IMR-90 (cell line): ENCODE data around the gene GPR45. TPM values are rescaled to one million over a fixed set of nuclear protein-coding genes. Genes with fewer than 3 reads are reported as not detected.

Experiments
- ATAC-seq: fragments of 200-7000 bp; cut with Tn5 transposase; 2 replicates; pipeline ENCODE4 v1.9.1; 2020; ENCODE audit warnings: low read depth, mild to moderate bottlenecking, moderate library complexity
- BruUV-seq: library from RNA; stranded (reverse); fragments of 400-500 nt; replicated peaks from 2 replicates; lab custom pipeline; 2021; lab: Mats Ljungman, UMichigan
- CTCF ChIA-PET: fragments of 300-600 bp; formaldehyde crosslinking; extraction: SDS; loops from one replicate; lab custom pipeline; 2021; ENCODE audit warnings: antibody characterized with exemption; lab: Yijun Ruan, JAX
- POLR2A ChIA-PET: fragments of 300-600 bp; sonication (Branson Sonifier 250); formaldehyde crosslinking; loops from one replicate; lab custom pipeline; 2022; ENCODE audit warnings: antibody characterized with exemption; ENCODE audit not compliant: unreplicated experiment; lab: Charles Lee
- DNase-seq: peaks from one replicate; pipeline ENCODE4 v3.0.0; 2013
- H2AFZ ChIP-seq: replicated peaks from 2 replicates; pipeline ENCODE3; 2013; ENCODE audit warnings: low read length, mild to moderate bottlenecking; ENCODE audit not compliant: poor library complexity
- H2AK5ac ChIP-seq: 2 replicates; pipeline ENCODE4 v1.6.1; 2013; ENCODE audit warnings: low read depth, low read length, inconsistent platforms
- H2AK9ac ChIP-seq: replicated peaks from 2 replicates; pipeline ENCODE3; 2013; ENCODE audit warnings: mild to moderate bottlenecking, low read depth, low read length, moderate library complexity; ENCODE audit not compliant: poor library complexity
- H2BK120ac ChIP-seq: 2 replicates; pipeline ENCODE4 v1.6.1; 2013; ENCODE audit warnings: low read depth, low read length, inconsistent platforms
- H2BK15ac ChIP-seq: 3 replicates; pipeline ENCODE4 v1.6.1; 2013; ENCODE audit warnings: low read depth, low read length, inconsistent platforms
- H2BK20ac ChIP-seq: 2 replicates; pipeline ENCODE4 v1.6.1; 2013; ENCODE audit warnings: low read depth, mild to moderate bottlenecking, inconsistent platforms, low read length, moderate library complexity
- H2BK5ac ChIP-seq: 2 replicates; pipeline ENCODE4 v1.6.1; 2013; ENCODE audit warnings: mild to moderate bottlenecking, low read depth, low read length, inconsistent platforms; ENCODE audit not compliant: poor library complexity, severe bottlenecking
- H3K14ac ChIP-seq: replicated peaks from 2 replicates; pipeline ENCODE4 v1.6.1; 2013; ENCODE audit warnings: low read depth, low read length, inconsistent platforms
- H3K18ac ChIP-seq: 2 replicates; pipeline ENCODE4 v1.6.1; 2013; ENCODE audit warnings: low read depth, low read length, control low read depth
- H3K23ac ChIP-seq: 2 replicates; pipeline ENCODE4 v1.6.1; 2013; ENCODE audit warnings: low read depth, low read length, inconsistent platforms
- H3K27ac ChIP-seq: 2 replicates; pipeline ENCODE4 v1.5.1; 2013; ENCODE audit warnings: mild to moderate bottlenecking, control low read depth, low read length; ENCODE audit not compliant: insufficient read depth
- H3K27me3 ChIP-seq: 2 replicates; pipeline ENCODE4 v1.6.1; 2013; ENCODE audit warnings: low read length; ENCODE audit not compliant: control insufficient read depth, insufficient read depth
- H3K36me3 ChIP-seq: 2 replicates; pipeline ENCODE4 v1.6.1; 2013; ENCODE audit warnings: low read length, mixed read lengths; ENCODE audit not compliant: control insufficient read depth, insufficient read depth
- H3K4ac ChIP-seq: 2 replicates; pipeline ENCODE4 v1.6.1; 2013; ENCODE audit warnings: low read depth, low read length, inconsistent platforms
- H3K4me1 ChIP-seq: 2 replicates; pipeline ENCODE4 v1.6.1; 2013; ENCODE audit warnings: low read length, mixed read lengths; ENCODE audit not compliant: control insufficient read depth, insufficient read depth
- H3K4me2 ChIP-seq: 2 replicates; pipeline ENCODE4 v1.6.1; 2013; ENCODE audit warnings: low read depth, mild to moderate bottlenecking, control low read depth, low read length, moderate library complexity
- H3K4me3 ChIP-seq: 2 replicates; pipeline ENCODE4 v1.5.1; 2013; ENCODE audit warnings: low read depth, mild to moderate bottlenecking, control low read depth, low read length, moderate library complexity; ENCODE audit not compliant: insufficient read depth
- H3K56ac ChIP-seq: 2 replicates; pipeline ENCODE4 v1.6.1; 2013; ENCODE audit warnings: low read length, inconsistent platforms; ENCODE audit not compliant: insufficient read depth; ENCODE audit errors: extremely low read depth
- H3K79me1 ChIP-seq, 2 experiments: 2 replicates each; pipeline ENCODE4 v1.6.1; 2013; ENCODE audit warnings: low read length in 2 of 2, inconsistent platforms in 1 of 2, low read depth in 1 of 2
- H3K9ac ChIP-seq: 2 replicates; pipeline ENCODE4 v1.6.1; 2013; ENCODE audit warnings: low read depth, low read length, control low read depth
- H3K9me1 ChIP-seq: 2 replicates; pipeline ENCODE4 v1.6.1; 2013; ENCODE audit warnings: low read length, inconsistent platforms; ENCODE audit not compliant: insufficient read depth
- H3K9me3 ChIP-seq: 2 replicates; pipeline ENCODE4 v1.6.1; 2013; ENCODE audit warnings: low read length; ENCODE audit not compliant: control insufficient read depth, insufficient read depth
- H4K20me1 ChIP-seq: 2 replicates; pipeline ENCODE4 v1.6.1; 2013; ENCODE audit warnings: low read length, inconsistent platforms; ENCODE audit not compliant: insufficient read depth
- H4K5ac ChIP-seq: 2 replicates; pipeline ENCODE4 v1.6.1; 2013; ENCODE audit warnings: mild to moderate bottlenecking, low read depth, low read length, control low read depth
- H4K8ac ChIP-seq, 2 experiments: 2 replicates each; pipeline ENCODE4 v1.6.1; 2013; ENCODE audit warnings: low read depth in 2 of 2, low read length in 2 of 2, control low read depth in 1 of 2, inconsistent platforms in 1 of 2
- H4K91ac ChIP-seq: 2 replicates; pipeline ENCODE4 v1.6.1; 2013; ENCODE audit warnings: low read depth, low read length, inconsistent platforms; ENCODE audit not compliant: insufficient read depth
- SMC3 ChIP-seq: fragments of 150-350 bp; IDR thresholded peaks from 2 replicates; pipeline ENCODE4 v1.6.1; 2016; ENCODE audit warnings: low read depth, mild to moderate bottlenecking, antibody characterized with exemption, low read length, moderate library complexity
- WGBS, 2 experiments: methylation state at CpG; one replicate each; pipeline versions ENCODE4 v1.1.5 to v1.1.7; 2013; ENCODE audit warnings: missing lambda C conversion rate in 2 of 2; ENCODE audit not compliant: insufficient read length in 1 of 2; ENCODE audit errors: extremely low coverage in 2 of 2; 5-methylcytosine and 5-hydroxymethylcytosine counted together
- dilution Hi-C: fragments of 300-500 bp; cut with HindIII; formaldehyde crosslinking; loops from one replicate; pipeline ENCODE4 v1.14.3; 2018; ENCODE audit warnings: low sequenced_read_pairs; ENCODE audit not compliant: unreplicated experiment
- in situ Hi-C: fragments of 300-500 bp; cut with MboI; formaldehyde crosslinking; loops from 3 replicates; pipeline ENCODE4 v1.14.3; 2019; ENCODE audit warnings: low sequenced_read_pairs, inconsistent platforms, mixed read lengths
- intact Hi-C: fragments of 100-400 bp; cut with micrococcal nuclease; formaldehyde crosslinking; loops from 2 replicates; pipeline ENCODE4 v1.10.0; 2022
- polyA plus RNA-seq, 3 experiments: library from polyadenylated mRNA; depleted of rRNA; stranded (reverse); fragments of >200 nt; gene quantifications; 2 replicates each; pipeline ENCODE4 v1.2.3, GENCODE V29; 2012; ENCODE audit warnings: low replicate concordance in 1 of 3
- total RNA-seq: library from RNA; depleted of rRNA; stranded (reverse); fragments of >200 nt; gene quantifications from 2 replicates; pipeline ENCODE4 v1.2.3, GENCODE V29; 2012

GPR45 gene
- total and polyA plus RNA-seq, 2 of the 4 experiments (the other 2 are of a cell fraction), result not detected

DNA sequence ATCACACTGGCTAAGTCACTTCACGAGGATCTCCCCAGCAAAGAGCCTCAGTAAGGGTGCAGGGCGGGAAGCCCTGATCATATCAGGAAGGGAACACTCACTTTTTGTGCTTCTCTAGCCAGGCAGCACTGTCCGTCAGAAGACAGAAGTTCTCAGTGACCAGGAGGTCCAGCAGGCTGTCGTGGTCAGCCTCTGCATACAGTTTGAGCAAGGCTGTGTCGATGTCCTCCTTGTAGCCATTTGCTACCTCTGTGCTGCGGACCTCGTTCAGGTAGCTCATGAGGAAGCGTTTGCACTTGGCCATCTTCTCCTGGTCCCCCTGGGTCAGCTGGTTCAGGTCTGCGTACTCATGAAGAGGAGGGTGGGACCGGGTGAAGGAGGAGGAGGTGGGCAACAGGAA is 38.7 kb downstream of the GPR45 start:
- no peaks in the 10 kb centered on the region for H3K4me1 ChIP-seq
- no peaks in the 10 kb centered on the region for H3K27me3 ChIP-seq
- H4K91ac ChIP-seq, result no peak overlapping the region
- no peak overlapping the region for H3K4me3 ChIP-seq
- no peak overlapping the region for H3K56ac ChIP-seq
- H3K9ac ChIP-seq, result no peak overlapping the region
- no peaks in the 10 kb centered on the region; the same call in 1 of the 2 replicates for H4K20me1 ChIP-seq
- no peak overlapping the region for H3K18ac ChIP-seq
- H2BK20ac ChIP-seq, result no peak overlapping the region
- no peak overlapping the region for H3K14ac ChIP-seq
- H3K23ac ChIP-seq, result no peak overlapping the region
- H3K36me3 ChIP-seq, result peaks cover 32% of the 10 kb centered on the region
- no peak overlapping the region for H2BK120ac ChIP-seq
- CTCF ChIA-PET, result interaction anchor here (0.8 to 1.0 kb wide), 2 partner anchors 14 to 44 kb away, joined by 3 to 4 read pairs; no protein-coding TSS in a partner anchor
- no peak overlapping the region for H3K4ac ChIP-seq
- ATAC-seq (no peak), DNase-seq (no peak)
- H2BK15ac ChIP-seq, result no peak overlapping the region
- TF ChIP-seq SMC3, result no peak
- no peak overlapping the region for H2AK5ac ChIP-seq
- no peaks in the 10 kb centered on the region for H3K9me3 ChIP-seq
- dilution Hi-C loops, result no loop called here
- BruUV-seq, result no TSS peak
- H3K9me1 ChIP-seq, result peaks cover 12% of the 10 kb centered on the region; the same call in 1 of the 2 replicates
- peaks cover 0 to 3% of the 10 kb centered on the region in 2 experiments; a peak in 2 of 4 replicates for H3K79me1 ChIP-seq
- no peak overlapping the region for H4K5ac ChIP-seq
- no peak overlapping the region for H2BK5ac ChIP-seq
- no peak overlapping the region for H3K4me2 ChIP-seq
- intact Hi-C loops, result no loop called here
- no peak overlapping the region for H3K27ac ChIP-seq
- no peak overlapping the region for H2AK9ac ChIP-seq
- peak overlapping the region; percentile 13 for H2AFZ ChIP-seq
- H4K8ac ChIP-seq, result no peak overlapping the region
- WGBS, 2 experiments, result 100% methylated on average over 7 of the region's 10 CpGs; no CpG with 5 or more reads in 1 of the 2 experiments
- in situ Hi-C loops, result no loop called here
- POLR2A ChIA-PET, result no interaction called here
